ENCODE measurements around the gene PRAF2.

- TF ChIP-seq PTRF (tag; IDR thresholded peaks at IDR 0.05) (no peak), POLR2A (conservative IDR thresholded peaks at IDR 0.05) (no peak), CTCF (IDR thresholded peaks at IDR 0.05 in 2 of 3, conservative IDR thresholded peaks at IDR 0.05 in 1 of 3; ENCODE audit: insufficient read depth in 2 of 3, low read depth in 1 of 3, low read length in 3 of 3) (no peak), SIRT6 (IDR thresholded peaks at IDR 0.05; ENCODE audit: low read depth, low read length) (no peak), POLR2AphosphoS5 (IDR thresholded peaks at IDR 0.05; ENCODE audit: control insufficient read depth, insufficient read depth, low read depth, low read length) (no peak), ETV6 (IDR thresholded peaks at IDR 0.05; ENCODE audit: borderline replicate concordance in 1 of 2, low read depth in 2 of 2, low read length in 1 of 2) (no peak), ETV6 (CRISPR knock-in tag; IDR thresholded peaks at IDR 0.05; ENCODE audit: borderline replicate concordance) (no peak), REST (IDR thresholded peaks at IDR 0.05; ENCODE audit: borderline replicate concordance) (no peak), REST (CRISPR knock-in tag; IDR thresholded peaks at IDR 0.05; ENCODE audit: low read depth) (no peak), GATA2 (CRISPR knock-in tag; IDR thresholded peaks at IDR 0.05) (no peak)
Measured at GRCh38 chrX:49071877-49072711, 1.7 kb downstream of the PRAF2 start.
